ENCODE results near the gene RABAC1.
"Not testable (repeated sequence)": the region's sequence is repeated elsewhere in the genome, so short reads cannot be mapped to it uniquely, and the experiment has no call there.

Gene RABAC1

DNA sequence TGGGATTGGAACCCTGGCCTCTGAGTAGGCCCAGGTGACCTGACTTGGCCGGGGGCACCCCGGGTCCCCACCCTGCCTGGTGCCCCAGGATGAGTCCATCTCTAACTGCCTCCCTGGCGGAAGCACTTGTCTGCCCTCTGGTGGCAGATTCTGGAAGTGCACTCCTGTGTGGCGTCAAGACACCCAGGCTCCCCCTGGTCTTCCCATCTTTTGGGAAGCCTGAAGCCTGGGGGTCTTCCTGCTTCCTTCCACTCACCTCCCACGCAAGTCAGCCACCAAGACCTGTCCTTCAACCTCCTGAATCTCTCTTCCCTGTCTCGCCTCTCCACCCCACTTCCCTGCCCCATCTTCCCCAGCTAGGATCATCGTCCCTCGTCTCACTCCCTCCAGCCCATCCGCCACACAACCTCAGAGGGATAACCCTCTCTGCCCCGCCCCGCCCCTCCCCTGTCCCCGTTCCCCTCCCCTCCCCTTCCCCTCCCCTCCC is 7.4 kb downstream of the RABAC1 start:
- no peak overlapping the region for H3K27ac ChIP-seq (ENCODE audit: low read depth, low read length)
- peaks cover 0 to 7% (median 0%) of the 10 kb centered on the region in 5 donors for H3K4me1 ChIP-seq (ENCODE audit: control insufficient read depth in 5 of 5, insufficient read depth in 5 of 5, low read length in 5 of 5)
- no peak overlapping the region for H3K4me3 ChIP-seq (ENCODE audit: low read depth in 1 of 5, low read length in 5 of 5)
- H3K36me3 ChIP-seq (ENCODE audit: control insufficient read depth in 5 of 5, insufficient read depth in 5 of 5, low read length in 5 of 5) = peaks cover 0 to 17% (median 9%) of the 10 kb centered on the region in 5 donors
- H3K9me3 ChIP-seq (ENCODE audit: control insufficient read depth in 5 of 5, low read length in 5 of 5) = no peaks in the 10 kb centered on the region
- peak overlapping the region in 1 of 5 donors; percentile 23 for H3K9ac ChIP-seq (ENCODE audit: low read length in 5 of 5)
- no peaks in the 10 kb centered on the region for H3K27me3 ChIP-seq (ENCODE audit: control insufficient read depth in 5 of 5, insufficient read depth in 4 of 5, low read length in 5 of 5)

DNA sequence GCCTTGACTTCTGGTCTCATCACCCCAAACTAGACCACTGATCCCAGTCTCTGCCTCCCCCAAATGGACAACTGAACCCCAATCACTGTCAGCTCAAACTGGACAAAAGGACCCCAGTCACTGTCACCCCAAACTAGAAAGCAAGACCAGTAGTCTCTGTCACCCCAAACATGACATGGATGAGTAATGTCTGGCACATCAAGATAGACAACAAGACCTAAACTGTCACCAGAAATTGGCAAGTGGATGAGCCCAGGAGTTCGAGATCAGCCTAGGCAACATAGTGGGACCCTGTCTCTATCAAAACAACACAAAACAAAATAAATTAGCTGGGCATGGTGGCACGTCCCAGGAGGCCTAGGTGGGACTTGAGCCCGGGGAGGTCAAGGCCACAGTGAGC is 12.0 kb downstream of the RABAC1 start:
- Histone ChIP-seq H3K27me3 (ENCODE audit: control insufficient read depth in 5 of 5, insufficient read depth in 4 of 5, low read length in 5 of 5) (peaks cover 0 to 5% (median 0%) of the 10 kb centered on the region in 5 donors), H3K9me3 (ENCODE audit: control insufficient read depth in 5 of 5, low read length in 5 of 5) (no peaks in the 10 kb centered on the region), H3K4me3 (ENCODE audit: low read depth in 1 of 5, low read length in 5 of 5) (no peak overlapping the region), H3K36me3 (ENCODE audit: control insufficient read depth in 5 of 5, insufficient read depth in 5 of 5, low read length in 5 of 5) (no peaks in the 10 kb centered on the region), H3K4me1 (ENCODE audit: control insufficient read depth in 5 of 5, insufficient read depth in 5 of 5, low read length in 5 of 5) (peaks cover 0 to 6% (median 0%) of the 10 kb centered on the region in 5 donors), H3K9ac (ENCODE audit: low read length in 5 of 5) (no peak overlapping the region), H3K27ac (ENCODE audit: low read depth, low read length) (no peak overlapping the region)

DNA sequence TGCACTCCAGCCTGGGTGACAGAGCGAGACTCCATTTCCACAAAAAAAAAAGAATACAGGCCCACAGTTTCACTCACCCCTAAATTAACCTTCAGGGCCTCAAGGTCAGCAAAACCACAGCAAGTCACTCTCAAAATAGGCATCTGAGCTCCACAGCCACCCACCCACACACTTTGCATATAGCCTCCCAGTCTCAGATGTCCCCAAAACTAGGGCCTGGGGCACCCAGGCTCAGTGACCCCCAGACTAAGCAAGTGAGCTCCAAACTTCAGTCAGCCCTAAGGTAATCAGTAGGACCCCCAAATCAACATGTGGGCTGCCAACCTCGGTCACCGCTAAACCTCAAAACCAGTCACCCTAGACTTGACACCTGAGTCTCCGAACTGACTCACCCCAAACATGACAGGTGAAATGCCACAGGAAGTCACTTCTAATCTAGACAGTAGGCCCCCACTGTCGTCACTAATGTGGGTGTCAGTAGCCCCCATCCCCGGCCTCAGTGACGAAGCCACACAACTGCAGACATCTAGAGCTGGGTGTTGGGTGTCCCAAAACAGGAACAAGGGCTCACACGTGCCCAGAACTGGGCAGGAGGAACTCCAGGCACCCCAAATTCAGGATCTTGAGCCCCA is 13.9 kb downstream of the RABAC1 start:
- H3K9ac ChIP-seq (ENCODE audit: low read length in 5 of 5) = no peak overlapping the region
- no peaks in the 10 kb centered on the region for H3K36me3 ChIP-seq (ENCODE audit: control insufficient read depth in 5 of 5, insufficient read depth in 5 of 5, low read length in 5 of 5)
- no peaks in the 10 kb centered on the region for H3K9me3 ChIP-seq (ENCODE audit: control insufficient read depth in 5 of 5, low read length in 5 of 5)
- no peak overlapping the region for H3K27ac ChIP-seq (ENCODE audit: low read depth, low read length)
- H3K27me3 ChIP-seq (ENCODE audit: control insufficient read depth in 5 of 5, insufficient read depth in 4 of 5, low read length in 5 of 5) = peaks cover 11 to 18% (median 13%) of the 10 kb centered on the region in 5 donors
- no peak overlapping the region for H3K4me3 ChIP-seq (ENCODE audit: low read depth in 1 of 5, low read length in 5 of 5)
- H3K4me1 ChIP-seq (ENCODE audit: control insufficient read depth in 5 of 5, insufficient read depth in 5 of 5, low read length in 5 of 5) = peaks cover 0 to 7% (median 6%) of the 10 kb centered on the region in 5 donors

DNA sequence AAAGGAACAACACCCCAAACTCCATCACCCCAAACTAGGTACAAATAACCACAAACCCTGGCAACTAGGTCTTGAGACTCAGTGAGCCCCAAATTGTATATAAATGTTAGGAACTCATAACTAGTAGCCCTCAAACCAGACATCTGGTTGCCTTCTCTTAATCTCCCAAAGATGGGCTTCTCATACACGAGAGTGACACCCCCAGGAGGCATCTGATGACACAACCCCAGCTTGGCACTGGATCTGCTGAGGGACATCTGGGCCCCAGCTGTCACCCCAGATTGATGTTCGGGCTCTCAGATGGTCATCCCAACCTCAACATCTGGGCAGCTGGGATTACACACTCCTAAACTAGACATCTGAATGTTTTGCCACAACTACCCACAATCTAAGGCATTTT is 14.8 kb downstream of the RABAC1 start:
- H3K36me3 ChIP-seq (ENCODE audit: control insufficient read depth in 5 of 5, insufficient read depth in 5 of 5, low read length in 5 of 5) = no peaks in the 10 kb centered on the region
- peaks cover 0 to 10% (median 6%) of the 10 kb centered on the region in 5 donors for H3K4me1 ChIP-seq (ENCODE audit: control insufficient read depth in 5 of 5, insufficient read depth in 5 of 5, low read length in 5 of 5)
- peaks cover 12 to 23% (median 15%) of the 10 kb centered on the region in 5 donors for H3K27me3 ChIP-seq (ENCODE audit: control insufficient read depth in 5 of 5, insufficient read depth in 4 of 5, low read length in 5 of 5)
- H3K27ac ChIP-seq (ENCODE audit: low read depth, low read length) = no peak overlapping the region
- no peak overlapping the region for H3K9ac ChIP-seq (ENCODE audit: low read length in 5 of 5)
- H3K9me3 ChIP-seq (ENCODE audit: control insufficient read depth in 5 of 5, low read length in 5 of 5) = no peaks in the 10 kb centered on the region
- no peak overlapping the region for H3K4me3 ChIP-seq (ENCODE audit: low read depth in 1 of 5, low read length in 5 of 5)

DNA sequence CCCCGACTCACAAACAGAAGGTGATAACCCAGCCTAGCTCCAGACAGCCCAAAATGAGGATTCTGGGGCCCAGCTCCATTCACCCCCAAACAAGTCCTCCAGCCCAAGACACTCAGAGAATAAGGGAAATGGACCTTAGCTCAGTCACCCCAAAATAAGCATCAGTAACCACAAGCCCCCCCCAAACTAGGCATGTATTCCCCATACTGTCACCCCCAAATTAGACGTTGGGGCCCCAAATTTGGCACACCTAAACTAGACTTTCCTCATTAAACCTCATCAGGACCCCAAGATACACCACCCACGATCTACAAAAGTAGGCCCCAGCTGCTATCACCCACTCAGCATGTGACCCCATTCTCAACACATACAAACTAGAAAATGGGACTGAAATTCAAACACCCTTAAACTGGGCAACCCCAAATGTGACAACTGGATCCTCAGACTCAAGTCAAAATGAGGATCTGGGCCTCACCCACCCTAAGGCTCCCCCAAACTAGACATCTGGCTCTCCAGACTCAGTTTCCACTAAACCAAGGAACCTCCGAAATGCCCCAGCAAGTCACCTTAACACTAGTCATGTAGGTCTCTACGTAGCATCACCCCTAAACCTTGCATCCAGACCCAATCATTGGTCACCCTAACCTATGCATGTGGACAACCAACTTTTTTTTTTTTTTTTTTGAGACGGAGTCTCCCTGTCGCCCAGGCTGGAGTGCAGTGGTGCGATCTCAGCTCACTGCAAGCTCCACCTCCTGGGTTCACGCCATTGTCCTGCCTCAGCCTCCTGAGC is 17.5 kb downstream of the RABAC1 start:
- no peak overlapping the region for H3K27ac ChIP-seq (ENCODE audit: low read depth, low read length)
- no peak overlapping the region for H3K9ac ChIP-seq (ENCODE audit: low read length in 5 of 5)
- H3K27me3 ChIP-seq (ENCODE audit: control insufficient read depth in 5 of 5, insufficient read depth in 4 of 5, low read length in 5 of 5) = peaks cover 14 to 33% (median 21%) of the 10 kb centered on the region in 5 donors
- H3K36me3 ChIP-seq (ENCODE audit: control insufficient read depth in 5 of 5, insufficient read depth in 5 of 5, low read length in 5 of 5) = no peaks in the 10 kb centered on the region
- peaks cover 0 to 10% (median 6%) of the 10 kb centered on the region in 5 donors for H3K4me1 ChIP-seq (ENCODE audit: control insufficient read depth in 5 of 5, insufficient read depth in 5 of 5, low read length in 5 of 5)
- H3K9me3 ChIP-seq (ENCODE audit: control insufficient read depth in 5 of 5, low read length in 5 of 5) = no peaks in the 10 kb centered on the region
- H3K4me3 ChIP-seq (ENCODE audit: low read depth in 1 of 5, low read length in 5 of 5) = no peak overlapping the region

DNA sequence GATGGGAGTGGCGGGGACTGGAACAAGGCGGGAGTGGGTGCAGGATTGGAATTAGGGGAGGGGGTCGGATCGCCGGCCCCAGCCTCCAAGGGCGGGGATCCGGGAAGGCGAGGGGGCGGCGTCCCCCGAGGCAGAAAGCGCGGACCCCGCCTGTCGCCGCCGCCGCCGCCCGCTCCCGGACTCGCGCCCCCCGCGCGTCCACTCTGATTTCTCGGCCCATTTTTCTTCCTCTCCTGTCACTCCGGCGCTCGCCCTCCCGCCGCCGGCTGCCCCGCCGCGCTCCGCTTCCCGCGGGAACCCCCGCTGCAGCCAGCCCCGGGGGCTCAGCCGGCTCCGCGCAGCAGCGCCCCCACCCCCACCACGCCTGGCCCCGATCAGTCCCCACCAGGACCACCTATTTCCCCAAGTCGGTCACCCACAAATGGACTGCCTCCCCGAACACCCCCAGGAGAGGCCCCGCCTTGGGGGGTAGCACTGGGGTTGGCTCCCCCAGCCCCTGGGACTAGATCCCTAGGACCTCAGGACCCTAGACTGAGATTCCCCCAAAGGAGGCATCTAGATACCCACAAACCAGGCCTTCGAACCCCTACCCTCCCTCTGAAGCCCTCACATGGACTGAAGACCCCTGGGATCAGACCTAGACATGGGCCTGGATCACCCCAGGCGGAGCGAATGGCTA is 18.3 kb downstream of the RABAC1 start:
- Histone ChIP-seq H3K9ac (ENCODE audit: low read length in 5 of 5) (no peak overlapping the region), H3K27me3 (ENCODE audit: control insufficient read depth in 5 of 5, insufficient read depth in 4 of 5, low read length in 5 of 5) (peaks cover 17 to 40% (median 27%) of the 10 kb centered on the region in 5 donors)

DNA sequence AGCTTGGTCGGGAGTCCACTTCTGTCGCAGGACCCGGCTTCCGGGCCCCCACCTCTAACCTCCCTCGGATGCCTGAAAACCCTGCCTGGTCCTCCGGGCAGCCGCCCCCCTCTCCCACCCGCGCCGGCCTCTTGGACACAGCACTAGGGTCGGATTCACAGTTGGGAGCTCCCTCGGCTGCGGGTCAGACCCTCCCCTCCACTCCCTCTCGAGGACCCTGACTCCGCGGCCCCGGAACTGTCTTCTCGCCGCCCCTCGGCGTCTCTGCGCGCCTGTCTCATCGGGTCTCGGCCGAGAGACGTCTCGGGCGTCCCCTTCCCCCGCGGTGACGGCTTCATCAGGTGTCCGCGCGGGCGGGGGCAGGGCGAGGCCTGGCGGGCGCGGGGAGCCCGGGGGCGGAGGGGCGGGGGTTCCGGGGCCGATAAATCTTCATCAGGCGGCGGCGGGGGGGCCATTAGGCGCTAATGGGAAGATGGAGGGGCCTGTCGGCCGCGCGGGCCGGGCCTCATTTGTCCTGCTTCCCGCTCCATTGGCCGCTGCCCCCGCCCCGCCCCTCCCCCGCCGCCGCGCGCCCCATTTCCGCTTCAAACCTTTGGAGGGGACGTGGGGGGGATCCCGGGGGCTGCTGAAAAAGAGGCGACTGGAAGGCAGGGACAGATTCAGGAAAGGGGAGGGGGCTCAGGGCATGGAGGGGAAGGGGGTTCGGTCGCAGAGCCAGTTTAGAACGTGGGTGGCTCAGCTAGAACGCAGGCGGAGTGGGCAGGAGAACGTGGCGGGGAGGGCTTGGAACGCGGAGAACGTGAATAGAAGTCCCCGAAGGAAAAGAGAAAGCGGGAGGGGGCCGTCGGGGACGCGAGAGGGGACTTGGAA is 19.0 kb downstream of the RABAC1 start:
- Histone ChIP-seq H3K27me3 (ENCODE audit: control insufficient read depth in 5 of 5, insufficient read depth in 4 of 5, low read length in 5 of 5) (peaks cover 22 to 44% (median 32%) of the 10 kb centered on the region in 5 donors), H3K4me1 (ENCODE audit: control insufficient read depth in 5 of 5, insufficient read depth in 5 of 5, low read length in 5 of 5) (peaks cover 0 to 10% (median 6%) of the 10 kb centered on the region in 5 donors), H3K9me3 (ENCODE audit: control insufficient read depth in 5 of 5, low read length in 5 of 5) (no peaks in the 10 kb centered on the region), H3K4me3 (ENCODE audit: low read depth in 1 of 5, low read length in 5 of 5) (peak overlapping the region in 4 of 5 donors; percentile 17 to 60 (median 51)), H3K27ac (ENCODE audit: low read depth, low read length) (no peak overlapping the region), H3K36me3 (ENCODE audit: control insufficient read depth in 5 of 5, insufficient read depth in 5 of 5, low read length in 5 of 5) (no peaks in the 10 kb centered on the region), H3K9ac (ENCODE audit: low read length in 5 of 5) (peak overlapping the region in 1 of 5 donors; percentile 25)

More for the DNA sequence above, 18.3 kb downstream of the RABAC1 start:
- peak overlapping the region in 4 of 5 donors; percentile 17 to 60 (median 51) for H3K4me3 ChIP-seq (ENCODE audit: low read depth in 1 of 5, low read length in 5 of 5)
- H3K9me3 ChIP-seq (ENCODE audit: control insufficient read depth in 5 of 5, low read length in 5 of 5) = no peaks in the 10 kb centered on the region
- peaks cover 0 to 10% (median 6%) of the 10 kb centered on the region in 5 donors for H3K4me1 ChIP-seq (ENCODE audit: control insufficient read depth in 5 of 5, insufficient read depth in 5 of 5, low read length in 5 of 5)
- H3K27ac ChIP-seq (ENCODE audit: low read depth, low read length) = no peak overlapping the region
- H3K36me3 ChIP-seq (ENCODE audit: control insufficient read depth in 5 of 5, insufficient read depth in 5 of 5, low read length in 5 of 5) = no peaks in the 10 kb centered on the region

DNA sequence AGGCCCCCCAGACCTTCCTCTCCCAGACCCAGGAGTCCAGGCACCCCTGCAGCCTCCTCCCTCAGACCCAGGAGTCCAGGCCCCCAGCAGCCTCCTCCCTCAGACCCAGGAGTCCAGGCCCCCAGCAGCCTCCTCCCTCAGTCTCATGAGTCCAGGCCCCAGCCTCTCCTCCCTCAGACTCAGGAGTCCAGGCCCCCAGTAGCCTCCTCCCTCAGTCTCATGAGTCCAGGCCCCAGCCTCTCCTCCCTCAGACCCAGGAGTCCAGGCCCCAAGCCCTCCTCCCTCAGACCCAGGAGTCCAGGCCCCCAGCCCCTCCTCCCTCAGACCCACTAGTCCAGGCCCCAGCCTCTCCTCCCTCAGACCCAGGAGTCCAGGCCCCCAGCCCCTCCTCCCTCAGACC is 19.9 kb downstream of the RABAC1 start:
- H3K4me3 ChIP-seq (ENCODE audit: low read depth in 1 of 5, low read length in 5 of 5); H3K9ac ChIP-seq (ENCODE audit: low read length in 5 of 5); H3K27ac ChIP-seq (ENCODE audit: low read depth, low read length); H3K36me3 ChIP-seq (ENCODE audit: control insufficient read depth in 5 of 5, insufficient read depth in 5 of 5, low read length in 5 of 5); H3K9me3 ChIP-seq (ENCODE audit: control insufficient read depth in 5 of 5, low read length in 5 of 5): not testable (repeated sequence)
- peaks cover 2 to 10% (median 6%) of the 10 kb centered on the region in 5 donors for H3K4me1 ChIP-seq (ENCODE audit: control insufficient read depth in 5 of 5, insufficient read depth in 5 of 5, low read length in 5 of 5)
- peaks cover 26 to 50% (median 37%) of the 10 kb centered on the region in 5 donors for H3K27me3 ChIP-seq (ENCODE audit: control insufficient read depth in 5 of 5, insufficient read depth in 4 of 5, low read length in 5 of 5)
